Activated CD8-positive, alpha-beta T cell treated with anti-CD3 and anti-CD28 coated beads, Interleukin-2, amount 10 ng/mL, durations not matched to agents 7 days and 5 days (primary cell): ENCODE data around the gene GON4L. TPM values are rescaled to one million over a fixed set of nuclear protein-coding genes. Genes with fewer than 3 reads are reported as not detected.

Experiments used
- ATAC-seq: fragments of 150-1000 bp; cut with Tn5 transposase; one replicate; pipeline ENCODE4 v1.10.0; 2021; ENCODE audit warnings: moderate library complexity
- CTCF ChIA-PET: fragments of 350-600 bp; sonication (Branson Sonifier 250); formaldehyde crosslinking; loops from one replicate; lab custom pipeline; 2021; ENCODE audit warnings: antibody characterized with exemption; lab: Charles Lee
- POLR2A ChIA-PET: fragments of 350-600 bp; sonication (Branson Sonifier 250); formaldehyde crosslinking; loops from one replicate; lab custom pipeline; 2021; ENCODE audit warnings: antibody characterized with exemption; lab: Charles Lee
- DNase-seq: peaks from one replicate; pipeline ENCODE4 v3.0.0-alpha.2; 2020
- H3K27ac Mint-ChIP-seq: one replicate; pipeline ENCODE4 v1.8.0; 2021; ENCODE audit warnings: mild to moderate bottlenecking, mixed read lengths
- H3K27me3 Mint-ChIP-seq: one replicate; pipeline ENCODE4 v1.8.0; 2021; ENCODE audit warnings: low read depth, mixed read lengths
- H3K36me3 Mint-ChIP-seq: one replicate; pipeline ENCODE4 v1.8.0; 2021; ENCODE audit warnings: low read depth, mixed read lengths
- H3K4me1 Mint-ChIP-seq: one replicate; pipeline ENCODE4 v1.8.0; 2021; ENCODE audit warnings: low read depth, mixed read lengths
- H3K4me3 Mint-ChIP-seq: one replicate; pipeline ENCODE4 v1.8.0; 2021; ENCODE audit warnings: mild to moderate bottlenecking, mixed read lengths
- H3K9me3 Mint-ChIP-seq: one replicate; pipeline ENCODE4 v1.8.0; 2022; ENCODE audit warnings: mixed read lengths; ENCODE audit not compliant: insufficient read depth
- total RNA-seq, 2 experiments: library from RNA; stranded (reverse); gene quantifications; one replicate each; pipeline ENCODE4 v1.2.3, GENCODE V29; 2021

Gene GON4L
- total RNA-seq, 2 experiments from 2014 or later, result 64.8 to 70.3 TPM

- Mint-ChIP-seq H3K9me3 (no peaks in the 10 kb centered on the region), H3K4me1 (peaks cover 14% of the 10 kb centered on the region), H3K27me3 (no peaks in the 10 kb centered on the region), H3K4me3 (no peak overlapping the region), H3K36me3 (peaks cover 14% of the 10 kb centered on the region), H3K27ac (peak overlapping the region; percentile 82)
- no peak for ATAC-seq
- ChIA-PET CTCF (interaction anchor here (1.0 to 2.7 kb wide), 8 partner anchors 10 to 174 kb away, joined by 3 to 8 read pairs (median 6); partner anchors contain the start of gene SYT11), POLR2A (interaction anchor here (0.6 kb wide), 1 partner anchor 583 kb away, joined by 3 read pairs; no protein-coding TSS in a partner anchor)
- no peak for DNase-seq
Measured at GRCh38 chr1:155892796-155893195, 35.8 kb upstream of the GON4L start.

- DNase-seq (no peak), ATAC-seq (no peak)
- Mint-ChIP-seq H3K27me3 (no peaks in the 10 kb centered on the region), H3K36me3 (no peaks in the 10 kb centered on the region), H3K9me3 (no peaks in the 10 kb centered on the region), H3K4me1 (peaks cover 14% of the 10 kb centered on the region), H3K4me3 (no peak overlapping the region), H3K27ac (no peak overlapping the region)
- ChIA-PET CTCF (interaction anchor here (1.1 kb wide), 1 partner anchor 176 kb away, joined by 4 read pairs; no protein-coding TSS in a partner anchor), POLR2A (no interaction called here)
Measured at GRCh38 chr1:155890251-155890650, 33.2 kb upstream of the GON4L start.

- ATAC-seq (no peak), DNase-seq (no peak)
- Mint-ChIP-seq H3K9me3 (no peaks in the 10 kb centered on the region), H3K27me3 (no peaks in the 10 kb centered on the region), H3K27ac (no peak overlapping the region), H3K4me1 (peaks cover 14% of the 10 kb centered on the region), H3K36me3 (no peaks in the 10 kb centered on the region), H3K4me3 (no peak overlapping the region)
- POLR2A ChIA-PET, result no interaction called here
- CTCF ChIA-PET, result interaction anchor here (1.1 kb wide), 1 partner anchor 177 kb away, joined by 4 read pairs; no protein-coding TSS in a partner anchor
Measured at GRCh38 chr1:155889566-155889965, 32.6 kb upstream of the GON4L start.

GRCh38 chr1:155888481-155888880, 31.5 kb upstream of the GON4L start:
- Mint-ChIP-seq H3K4me1 (peaks cover 7% of the 10 kb centered on the region), H3K36me3 (no peaks in the 10 kb centered on the region), H3K27me3 (no peaks in the 10 kb centered on the region), H3K27ac (no peak overlapping the region), H3K4me3 (no peak overlapping the region), H3K9me3 (no peaks in the 10 kb centered on the region)
- ChIA-PET POLR2A (no interaction called here), CTCF (no interaction called here)
- DNase-seq (no peak), ATAC-seq (no peak)

- ChIA-PET POLR2A (no interaction called here), CTCF (interaction anchor here (1.1 kb wide), 1 partner anchor 105 kb away, joined by 3 read pairs; no protein-coding TSS in a partner anchor)
- ATAC-seq (no peak), DNase-seq (no peak)
- Mint-ChIP-seq H3K4me3 (no peak overlapping the region), H3K27ac (no peak overlapping the region), H3K36me3 (peaks cover 7% of the 10 kb centered on the region), H3K4me1 (no peaks in the 10 kb centered on the region), H3K9me3 (no peaks in the 10 kb centered on the region), H3K27me3 (no peaks in the 10 kb centered on the region)
Measured at GRCh38 chr1:155884982-155885381, 28.0 kb upstream of the GON4L start.

- ATAC-seq (no peak), DNase-seq (no peak)
- ChIA-PET CTCF (interaction anchor here (0.9 to 1.1 kb wide), 2 partner anchors 14 to 105 kb away, joined by 3 read pairs; no protein-coding TSS in a partner anchor), POLR2A (no interaction called here)
- H3K4me3 Mint-ChIP-seq, result no peak overlapping the region
- no peaks in the 10 kb centered on the region for H3K27me3 Mint-ChIP-seq
- H3K27ac Mint-ChIP-seq, result no peak overlapping the region
- peaks cover 7% of the 10 kb centered on the region for H3K36me3 Mint-ChIP-seq
- H3K4me1 Mint-ChIP-seq, result no peaks in the 10 kb centered on the region
- no peaks in the 10 kb centered on the region for H3K9me3 Mint-ChIP-seq
Measured at GRCh38 chr1:155884031-155884960, 27.3 kb upstream of the GON4L start.

- H3K9me3 Mint-ChIP-seq, result no peaks in the 10 kb centered on the region
- ChIA-PET CTCF (interaction anchor here (0.8 to 1.0 kb wide), 2 partner anchors 9 to 107 kb away, joined by 3 to 8 read pairs; no protein-coding TSS in a partner anchor), POLR2A (no interaction called here)
- peaks cover 7% of the 10 kb centered on the region for H3K36me3 Mint-ChIP-seq
- ATAC-seq (no peak), DNase-seq (no peak)
- no peaks in the 10 kb centered on the region for H3K27me3 Mint-ChIP-seq
- no peaks in the 10 kb centered on the region for H3K4me1 Mint-ChIP-seq
- no peak overlapping the region for H3K27ac Mint-ChIP-seq
- H3K4me3 Mint-ChIP-seq, result no peak overlapping the region
Measured at GRCh38 chr1:155882766-155883165, 25.8 kb upstream of the GON4L start.

GRCh38 chr1:155882235-155882634, 25.2 kb upstream of the GON4L start:
- DNase-seq, result no peak
- no peak for ATAC-seq
- no peaks in the 10 kb centered on the region for H3K4me1 Mint-ChIP-seq
- H3K4me3 Mint-ChIP-seq, result no peak overlapping the region
- CTCF ChIA-PET, result interaction anchor here (0.8 to 1.0 kb wide), 2 partner anchors 10 to 107 kb away, joined by 3 to 8 read pairs; no protein-coding TSS in a partner anchor
- H3K9me3 Mint-ChIP-seq, result no peaks in the 10 kb centered on the region
- POLR2A ChIA-PET, result no interaction called here
- H3K36me3 Mint-ChIP-seq, result peaks cover 7% of the 10 kb centered on the region
- no peak overlapping the region for H3K27ac Mint-ChIP-seq
- H3K27me3 Mint-ChIP-seq, result no peaks in the 10 kb centered on the region

GRCh38 chr1:155880950-155881349, 23.9 kb upstream of the GON4L start:
- H3K36me3 Mint-ChIP-seq, result peaks cover 7% of the 10 kb centered on the region
- H3K4me1 Mint-ChIP-seq, result no peaks in the 10 kb centered on the region
- ChIA-PET CTCF (no interaction called here), POLR2A (no interaction called here)
- DNase-seq (no peak), ATAC-seq (no peak)
- no peaks in the 10 kb centered on the region for H3K27me3 Mint-ChIP-seq
- H3K4me3 Mint-ChIP-seq, result no peak overlapping the region
- H3K27ac Mint-ChIP-seq, result no peak overlapping the region
- no peaks in the 10 kb centered on the region for H3K9me3 Mint-ChIP-seq

- no peaks in the 10 kb centered on the region for H3K4me1 Mint-ChIP-seq
- ChIA-PET CTCF (no interaction called here), POLR2A (no interaction called here)
- H3K9me3 Mint-ChIP-seq, result no peaks in the 10 kb centered on the region
- DNase-seq (no peak), ATAC-seq (no peak)
- no peaks in the 10 kb centered on the region for H3K27me3 Mint-ChIP-seq
- peaks cover 7% of the 10 kb centered on the region for H3K36me3 Mint-ChIP-seq
- no peak overlapping the region for H3K27ac Mint-ChIP-seq
- no peak overlapping the region for H3K4me3 Mint-ChIP-seq
Measured at GRCh38 chr1:155880251-155880650, 23.2 kb upstream of the GON4L start.

- Mint-ChIP-seq H3K27me3 (no peaks in the 10 kb centered on the region), H3K9me3 (no peaks in the 10 kb centered on the region), H3K4me1 (no peaks in the 10 kb centered on the region), H3K36me3 (peaks cover 7% of the 10 kb centered on the region), H3K4me3 (no peak overlapping the region), H3K27ac (no peak overlapping the region)
- no peak for DNase-seq
- ChIA-PET POLR2A (no interaction called here), CTCF (no interaction called here)
- ATAC-seq, result no peak
Measured at GRCh38 chr1:155877945-155878344, 20.9 kb upstream of the GON4L start.

- Mint-ChIP-seq H3K9me3 (no peaks in the 10 kb centered on the region), H3K4me3 (no peak overlapping the region), H3K4me1 (no peaks in the 10 kb centered on the region), H3K27ac (no peak overlapping the region), H3K36me3 (no peaks in the 10 kb centered on the region), H3K27me3 (no peaks in the 10 kb centered on the region)
- CTCF ChIA-PET, result interaction anchor here (1.9 kb wide), 1 partner anchor 18 kb away, joined by 6 read pairs; no protein-coding TSS in a partner anchor
- POLR2A ChIA-PET, result interaction anchor here (0.7 to 2.7 kb wide), 2 partner anchors 14 to 17 kb away, joined by 5 to 8 read pairs; partner anchors contain the start of gene SYT11
- DNase-seq (no peak), ATAC-seq (no peak)
Measured at GRCh38 chr1:155873860-155874259, 16.8 kb upstream of the GON4L start.
